NCI-H82 treated with DMSO at 0.1 percent for 48 hours (cell line): Measurements from ENCODE around the gene PTBP1.
"Not testable (repeated sequence)": the region's sequence is repeated elsewhere in the genome, so short reads cannot be mapped to it uniquely, and the experiment has no call there.

ENCODE experiments used
- DNase-seq: peaks from one replicate; lab custom pipeline; 2025; ENCODE audit not compliant: unreplicated experiment; lab: John Stamatoyannopoulos, UW

Gene PTBP1

DNA sequence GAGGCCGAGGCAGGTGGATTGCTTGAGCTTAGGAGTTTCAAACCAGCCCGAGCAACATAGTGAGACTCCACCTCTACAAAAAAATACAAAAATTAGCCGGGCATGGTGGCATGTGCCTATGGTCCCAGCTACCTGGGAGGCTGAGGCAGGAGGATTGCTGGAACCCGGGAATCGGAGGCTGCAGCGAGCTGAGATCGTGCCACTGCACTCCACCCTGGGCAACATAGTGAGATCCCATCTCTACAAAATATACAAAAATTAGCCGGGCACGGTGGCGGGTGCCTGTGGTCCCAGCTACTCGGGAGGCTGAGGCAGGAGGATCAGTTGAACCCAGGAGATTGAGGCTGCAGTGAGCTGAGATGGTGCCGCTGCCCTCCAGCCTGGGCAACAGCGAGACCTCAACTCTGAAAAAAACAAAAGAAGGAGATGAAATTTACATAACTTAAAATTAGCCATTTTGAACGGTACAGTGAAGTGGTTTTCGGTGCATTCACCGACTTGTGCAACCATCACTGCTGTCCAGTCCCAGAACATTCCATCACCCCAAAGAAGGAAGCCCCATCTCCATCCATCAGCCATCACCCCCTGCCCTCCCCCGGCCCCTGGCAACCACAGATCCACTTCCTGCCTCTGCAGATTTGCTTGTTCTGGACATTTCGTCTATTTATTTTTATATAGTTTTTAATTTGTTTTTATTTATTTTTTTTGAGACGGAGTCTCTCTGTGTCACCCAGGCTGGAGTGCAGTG is 28.8 kb downstream of the PTBP1 start:
- DNase-seq = no peak

DNA sequence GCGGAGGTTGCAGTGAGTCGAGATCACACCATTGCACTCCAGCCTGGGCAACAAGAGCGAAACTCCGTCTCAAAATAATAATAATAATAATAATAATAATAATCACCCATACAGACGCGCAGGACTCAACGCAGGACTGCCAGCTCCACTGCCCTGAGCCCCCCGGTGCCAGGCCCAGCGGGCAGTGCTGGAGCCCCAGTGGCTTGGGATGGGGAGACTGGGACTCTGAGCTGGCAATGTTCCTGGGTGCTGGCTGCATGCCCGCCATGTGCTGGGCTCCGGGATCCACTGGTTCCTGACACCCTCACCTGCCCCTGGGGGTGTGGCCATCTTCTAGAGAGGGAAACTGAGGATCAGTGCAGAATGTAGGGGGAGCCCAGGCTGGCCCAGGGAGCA is 30.1 kb downstream of the PTBP1 start:
- DNase-seq = no peak

GRCh38 chr19:827710-828321 is 30.6 kb downstream of the PTBP1 start, which contains the start of gene AZU1:
Gene AZU1, plus strand, starts transcription at chr19:827837. Its CDS starts 10 bp downstream, at chr19:827847.
- no peak for DNase-seq

DNA sequence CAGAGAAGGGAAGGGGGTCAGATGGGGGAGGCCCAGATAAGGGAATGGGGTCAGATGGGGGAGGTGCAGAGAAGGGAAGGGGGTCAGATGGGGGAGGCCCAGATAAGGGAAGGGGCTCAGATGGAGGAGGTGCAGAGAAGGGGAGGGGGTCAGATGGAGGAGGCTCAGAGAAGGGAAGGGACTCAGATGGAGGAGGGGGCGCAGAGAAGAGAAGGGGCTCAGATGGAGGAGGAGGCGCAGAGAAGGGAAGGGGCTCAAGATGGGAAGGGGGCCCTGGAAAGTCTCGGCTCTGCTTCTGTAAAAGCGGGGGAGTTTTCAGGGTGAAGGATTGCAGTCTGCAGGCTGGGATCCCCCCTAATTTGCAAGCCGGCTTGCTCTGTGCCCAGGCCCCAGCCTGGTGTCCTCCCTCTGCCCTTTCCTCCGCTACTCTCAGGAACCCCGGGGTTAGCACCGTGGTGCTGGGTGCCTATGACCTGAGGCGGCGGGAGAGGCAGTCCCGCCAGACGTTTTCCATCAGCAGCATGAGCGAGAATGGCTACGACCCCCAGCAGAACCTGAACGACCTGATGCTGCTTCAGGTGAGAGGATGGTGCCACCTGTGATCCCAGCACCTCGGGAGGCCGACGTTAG is 32.0 kb downstream of the PTBP1 start:
- DNase-seq = no peak

GRCh38 chr19:831407-832369 is 34.4 kb downstream of the PTBP1 start:
- no peak for DNase-seq

- DNase-seq = no peak
Measured at GRCh38 chr19:834216-834615, 37.0 kb downstream of the PTBP1 start.

- no peak for DNase-seq
Measured at GRCh38 chr19:835210-835810, 38.1 kb downstream of the PTBP1 start.

- DNase-seq = no peak
Measured at GRCh38 chr19:840519-841206, 43.4 kb downstream of the PTBP1 start, which contains the start of gene PRTN3. Gene PRTN3, plus strand, starts transcription at chr19:840999. Its CDS starts 10 bp downstream, at chr19:841009.

DNA sequence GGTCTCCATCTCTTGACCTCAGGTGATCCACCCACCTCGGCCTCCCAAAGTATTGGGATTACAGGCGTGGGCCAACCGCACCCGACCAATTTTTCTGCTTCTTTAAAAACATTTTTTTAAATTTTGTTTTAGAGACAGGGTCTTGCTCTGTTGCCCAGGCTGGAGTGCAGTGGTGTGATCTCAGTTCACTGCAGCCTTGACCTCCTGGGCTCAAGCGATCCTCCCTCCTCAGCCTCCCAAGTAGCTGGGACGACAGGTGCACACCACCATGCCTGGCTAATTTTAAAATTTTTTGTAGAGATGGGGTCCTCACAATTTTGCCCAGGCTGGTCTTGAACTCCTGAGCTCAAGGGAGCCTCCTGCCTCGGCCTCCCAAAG is 45.5 kb downstream of the PTBP1 start:
- DNase-seq = not testable (repeated sequence)

GRCh38 chr19:843180-843835 is 46.1 kb downstream of the PTBP1 start:
- no peak for DNase-seq

- no peak for DNase-seq
Measured at GRCh38 chr19:843836-844545, 46.7 kb downstream of the PTBP1 start.

- DNase-seq = no peak
Measured at GRCh38 chr19:844546-844971, 47.3 kb downstream of the PTBP1 start.

DNA sequence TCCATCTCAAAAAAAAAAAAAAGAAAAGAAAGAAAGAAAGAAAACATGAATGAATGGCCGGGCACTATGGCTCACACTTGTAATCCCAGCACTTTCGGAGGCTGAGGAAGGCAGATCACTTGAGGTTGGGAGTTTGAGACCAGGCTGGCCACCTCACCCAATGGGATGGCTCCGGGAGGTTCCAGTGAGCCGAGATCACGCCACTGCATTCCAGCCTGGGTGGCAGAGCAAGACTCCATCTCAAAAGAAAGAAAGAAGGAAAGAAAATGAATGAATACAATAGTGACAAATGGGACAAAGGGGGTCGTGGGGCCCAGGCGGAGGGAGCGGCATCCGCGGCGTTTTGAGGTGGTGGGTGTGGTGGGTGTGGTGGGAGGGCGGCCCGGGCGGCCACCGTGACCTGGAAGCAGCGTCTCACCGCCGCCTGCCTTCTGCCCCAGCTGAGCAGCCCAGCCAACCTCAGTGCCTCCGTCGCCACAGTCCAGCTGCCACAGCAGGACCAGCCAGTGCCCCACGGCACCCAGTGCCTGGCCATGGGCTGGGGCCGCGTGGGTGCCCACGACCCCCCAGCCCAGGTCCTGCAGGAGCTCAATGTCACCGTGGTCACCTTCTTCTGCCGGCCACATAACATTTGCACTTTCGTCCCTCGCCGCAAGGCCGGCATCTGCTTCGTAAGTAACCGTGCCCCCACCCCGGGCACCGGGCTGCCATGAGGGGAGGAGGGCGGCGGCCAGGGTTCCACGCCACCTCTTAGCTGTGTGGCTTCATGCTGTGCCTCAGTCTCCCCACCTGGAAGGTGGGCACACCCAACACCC is 48.7 kb downstream of the PTBP1 start:
- no peak for DNase-seq

DNA sequence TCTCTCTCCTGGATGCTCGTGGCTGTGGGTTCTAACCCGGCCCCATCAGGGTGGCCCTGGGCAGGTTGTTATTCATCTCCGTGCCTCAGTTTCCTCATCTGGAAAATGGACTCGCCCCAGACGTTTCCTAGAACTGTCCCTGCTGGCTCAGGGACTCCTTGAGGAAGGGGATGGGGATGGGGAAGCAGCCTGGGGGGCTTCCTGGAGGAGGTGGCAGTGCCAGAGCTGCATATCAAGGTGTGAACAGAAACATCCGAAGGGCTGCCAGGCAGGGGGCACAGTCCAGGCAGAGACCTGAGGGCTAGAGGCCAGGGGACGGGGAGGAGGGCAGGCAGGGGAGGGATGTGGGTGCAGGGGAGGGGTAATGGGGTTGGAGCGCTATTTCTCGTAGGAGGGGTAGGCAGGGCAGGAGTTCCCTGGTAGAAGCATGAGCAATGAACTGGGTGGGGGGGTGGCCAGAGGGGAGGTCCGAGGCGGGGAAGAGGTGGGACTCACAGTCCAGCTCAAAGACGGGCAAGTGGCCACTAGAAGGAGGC is 51.2 kb downstream of the PTBP1 start:
- no peak for DNase-seq

GRCh38 chr19:849195-849594 is 51.9 kb downstream of the PTBP1 start:
- DNase-seq = not testable (repeated sequence)

GRCh38 chr19:850221-850978 is 53.1 kb downstream of the PTBP1 start:
- DNase-seq = no peak

DNA sequence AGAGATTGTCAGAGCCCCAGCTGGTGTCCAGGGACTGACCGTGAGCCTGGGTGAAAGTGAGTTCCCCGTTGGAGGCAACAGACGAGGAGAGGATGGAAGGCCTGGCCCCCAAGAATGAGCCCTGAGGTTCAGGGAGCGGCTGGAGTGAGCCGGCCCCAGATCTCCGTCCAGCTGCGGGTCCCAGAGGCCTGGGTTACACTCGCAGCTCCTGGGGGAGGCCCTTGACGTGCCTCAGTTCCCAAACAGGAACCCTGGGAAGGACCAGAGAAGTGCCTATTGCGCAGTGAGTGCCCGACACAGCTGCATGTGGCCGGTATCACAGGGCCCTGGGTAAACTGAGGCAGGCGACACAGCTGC is 53.7 kb downstream of the PTBP1 start:
- no peak for DNase-seq
